ENCODE results near the gene CT47C1.

The CT47C1 gene

DNA sequence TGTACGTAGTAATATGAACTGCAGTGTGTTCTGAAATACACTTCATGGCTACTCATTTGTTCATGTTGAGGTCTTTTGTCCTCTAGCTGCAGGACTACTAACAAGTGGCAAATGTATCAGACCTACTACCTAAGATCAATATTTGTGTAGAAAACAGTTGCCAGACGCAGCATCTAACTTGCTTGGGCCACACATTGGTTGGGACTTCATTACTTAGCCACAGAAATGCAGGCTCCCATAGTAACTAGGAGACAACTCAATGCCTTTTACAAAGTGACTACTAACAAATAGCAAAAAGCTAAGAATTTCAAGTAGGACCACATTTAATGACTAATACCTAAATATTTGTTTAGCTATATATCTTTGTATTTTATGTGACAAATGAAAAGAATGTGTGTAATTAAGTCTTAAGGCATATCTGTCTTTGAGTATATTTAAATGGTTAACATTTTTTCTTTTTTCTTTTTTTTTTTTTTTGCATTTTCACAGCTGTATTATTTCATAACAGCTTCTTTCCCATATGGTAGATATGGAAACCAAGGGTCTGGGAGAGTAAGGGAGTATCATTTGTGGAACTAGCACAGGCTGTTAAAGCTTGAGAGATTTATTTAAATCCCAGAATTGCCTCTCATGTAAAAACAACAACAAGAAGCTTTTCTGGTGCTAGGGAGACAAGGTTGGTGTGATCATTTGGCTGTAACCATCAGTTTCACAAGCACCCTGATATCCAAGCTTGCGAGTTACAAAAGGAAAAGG, 2.7 kb downstream of the CT47C1 start:
- no peak for DNase-seq

DNA sequence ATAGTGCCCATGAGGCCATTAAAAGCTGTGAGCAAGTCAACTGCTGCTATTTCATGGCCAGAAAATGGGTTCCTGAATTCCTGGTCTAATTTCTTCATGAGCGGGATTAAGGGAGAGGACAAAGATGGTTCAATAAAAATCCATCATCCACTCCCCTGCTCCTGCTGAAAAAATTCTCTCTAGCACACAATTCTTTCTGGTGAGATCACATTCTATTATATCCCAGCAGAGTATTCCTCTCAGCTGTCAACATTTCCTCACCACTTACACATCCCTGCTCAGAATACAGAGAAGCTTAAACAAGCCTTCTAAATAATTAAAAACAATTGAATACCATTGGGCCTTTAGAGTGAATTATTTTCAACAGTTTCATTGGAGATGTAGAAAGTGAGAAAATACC, 9.5 kb downstream of the CT47C1 start:
- DNase-seq, result no peak

DNA sequence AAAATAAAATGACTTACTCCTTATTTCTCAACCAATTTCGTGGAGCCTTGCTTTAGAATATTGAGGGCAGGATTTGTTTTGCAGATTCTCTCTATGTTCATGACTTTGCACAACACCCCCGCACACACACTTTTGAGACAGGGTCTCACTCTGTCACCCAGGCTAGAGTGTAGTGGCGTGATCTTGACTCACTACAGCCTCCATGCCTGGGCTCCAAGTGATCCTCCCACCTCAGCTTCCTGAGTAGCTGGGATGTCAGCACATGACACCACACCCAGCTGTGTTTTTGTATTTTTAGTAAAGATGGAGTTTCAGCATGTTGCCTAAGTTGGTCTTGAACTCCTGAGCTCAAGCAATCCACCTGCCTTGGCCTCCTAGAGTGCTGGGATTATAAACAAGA, 12.0 kb downstream of the CT47C1 start:
- peak in 1 of 2 experiments; percentile 48 for DNase-seq

DNA sequence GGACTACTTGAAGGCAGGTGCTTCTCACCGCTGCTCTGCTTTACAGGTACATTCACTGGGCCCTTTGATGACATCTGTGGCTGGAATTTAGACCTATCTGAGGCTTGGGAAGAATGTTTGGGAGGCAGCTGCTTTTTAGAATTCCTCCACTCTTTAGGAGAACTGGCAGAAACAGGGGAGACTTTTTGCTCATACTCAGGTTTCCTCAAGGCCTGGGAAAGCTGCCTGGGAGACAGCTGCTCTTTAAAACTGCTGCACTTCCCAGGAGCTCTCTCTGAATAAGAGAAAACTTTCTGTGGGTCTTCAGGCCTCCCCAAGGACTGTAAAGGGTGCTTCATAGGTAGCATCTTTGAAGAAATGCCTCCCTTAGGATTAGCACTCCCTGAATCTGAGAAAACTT, 14.3 kb downstream of the CT47C1 start:
- no peak for DNase-seq

DNA sequence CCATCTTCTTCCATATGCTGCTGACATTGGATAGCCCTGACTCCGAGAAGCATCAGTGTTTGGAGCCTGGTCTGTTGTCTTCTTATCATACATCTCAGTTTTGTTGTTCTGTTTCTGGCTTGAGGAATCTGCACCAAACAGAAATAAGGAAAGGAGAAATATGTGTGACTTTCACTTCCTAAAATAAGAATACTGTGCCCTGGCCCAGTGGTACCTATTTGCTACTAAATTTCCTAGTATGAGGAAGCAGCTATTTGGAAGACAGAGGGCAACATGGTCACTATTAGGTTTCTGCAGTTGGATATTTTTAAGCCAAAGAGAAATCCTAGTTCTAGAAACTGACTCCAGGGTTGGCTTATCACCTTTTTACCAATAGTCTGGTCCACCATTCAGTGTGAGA, 16.8 kb downstream of the CT47C1 start:
- no peak for DNase-seq

DNA sequence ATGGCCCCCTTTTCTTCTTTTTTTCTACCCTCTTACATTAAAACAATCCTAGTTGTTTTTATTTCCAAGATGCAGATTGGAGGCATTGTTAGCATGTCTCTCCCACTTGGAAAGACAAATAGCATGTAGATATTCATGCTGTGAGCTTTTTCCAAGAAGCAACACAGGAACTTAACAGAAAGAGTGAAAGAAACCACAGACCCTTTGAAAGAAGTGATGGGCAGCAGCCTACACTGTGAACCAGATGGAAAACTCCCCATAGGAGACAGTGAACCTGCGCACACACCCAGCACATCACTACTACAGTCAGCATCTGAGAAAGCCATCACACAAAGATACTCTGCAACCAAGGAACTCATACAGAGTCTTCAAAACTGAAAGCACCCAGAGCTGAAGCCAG, 17.8 kb downstream of the CT47C1 start:
- DNase-seq, result no peak

DNA sequence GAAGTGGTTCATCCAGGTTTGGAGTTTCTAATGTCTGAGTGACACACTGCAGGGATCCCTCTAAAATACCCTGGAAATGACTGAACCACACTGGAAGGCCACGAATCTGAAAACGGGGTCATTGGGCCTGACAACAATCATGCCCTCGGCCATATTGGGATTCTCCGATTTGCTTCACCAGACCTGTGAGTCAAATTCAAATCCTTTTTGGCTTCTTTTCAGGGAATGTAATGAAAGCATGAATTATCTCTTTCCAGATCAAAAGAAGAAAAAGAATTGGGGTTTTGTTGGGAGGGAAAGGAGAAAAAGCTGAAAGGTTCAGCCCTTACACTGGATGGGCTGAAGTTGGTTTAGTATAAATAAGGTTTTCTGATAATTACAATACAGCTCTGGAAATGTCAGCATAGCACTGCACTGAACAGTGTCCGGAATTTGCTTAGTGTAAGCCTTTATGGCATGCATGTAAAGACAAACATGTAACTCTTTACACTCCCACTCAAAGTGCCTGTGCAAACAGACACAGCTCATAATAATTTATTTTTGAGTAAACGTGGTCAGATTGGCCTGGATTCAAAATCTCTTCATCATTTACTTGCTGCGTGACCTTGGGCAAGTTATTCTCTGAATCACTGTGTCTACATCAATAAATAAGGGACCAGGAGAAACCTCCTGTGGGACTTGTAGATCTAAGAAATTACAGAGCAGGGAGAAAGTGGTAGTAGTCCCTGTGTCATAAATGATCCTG, 21.4 kb downstream of the CT47C1 start:
- DNase-seq, result no peak

DNA sequence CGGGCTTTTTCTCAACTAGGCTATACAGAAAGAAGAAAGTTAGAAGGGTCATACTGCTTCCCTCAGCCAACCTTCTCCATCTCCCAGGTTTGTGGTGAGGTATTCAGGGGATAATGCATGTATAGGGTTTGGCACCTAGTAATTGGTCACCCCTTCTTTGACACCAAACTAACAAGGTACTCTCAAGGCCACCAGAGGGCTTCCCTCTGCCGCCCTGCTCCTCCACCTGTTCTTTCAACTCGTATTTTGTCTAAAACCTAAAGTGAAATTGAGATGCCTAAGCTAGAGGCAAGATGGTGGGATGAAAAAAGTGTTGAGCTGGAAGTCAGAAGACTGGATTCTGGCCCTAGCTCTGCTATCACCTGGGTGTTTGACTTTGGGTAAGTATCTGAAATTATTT, 22.0 kb downstream of the CT47C1 start:
- DNase-seq, result no peak

DNA sequence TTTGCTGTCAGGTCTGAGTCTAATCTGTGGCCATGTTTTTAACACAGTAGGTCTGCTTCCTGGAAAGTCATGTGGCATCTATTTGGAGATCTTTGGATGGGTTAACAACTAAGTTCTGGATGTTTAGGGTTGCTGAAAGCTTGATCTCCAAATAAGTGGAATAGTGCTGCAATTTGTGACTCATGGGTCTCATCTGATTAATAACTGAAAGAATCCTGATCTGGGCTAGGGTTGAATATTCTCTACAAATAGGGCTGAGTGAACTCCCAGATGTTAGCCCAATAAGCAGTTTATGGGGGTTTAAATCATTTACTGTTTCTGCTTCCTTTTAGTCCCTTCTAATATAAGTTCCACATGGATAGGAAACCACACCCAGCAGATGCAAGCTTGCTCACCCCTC, 23.1 kb downstream of the CT47C1 start:
- no peak for DNase-seq

DNA sequence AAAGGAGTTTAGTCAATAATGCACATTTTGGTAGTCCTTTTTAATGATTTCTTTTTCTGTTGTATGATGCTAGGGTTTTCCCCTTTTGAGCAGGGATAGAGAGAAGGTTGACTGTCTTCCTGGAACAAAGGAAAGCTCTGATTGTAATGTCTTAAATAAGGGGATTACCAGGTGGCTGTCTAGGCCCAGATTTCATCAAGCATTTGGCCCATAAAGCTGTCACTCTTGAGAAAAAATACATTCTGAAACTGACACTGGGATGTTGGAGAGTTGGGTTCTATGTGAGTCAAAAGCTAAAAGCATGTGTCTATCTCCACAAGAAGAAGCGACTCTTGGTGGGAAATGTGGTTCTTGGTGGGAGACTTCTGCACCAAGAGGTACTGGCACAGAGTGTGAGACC, 28.4 kb downstream of the CT47C1 start:
- DNase-seq, result no peak

DNA sequence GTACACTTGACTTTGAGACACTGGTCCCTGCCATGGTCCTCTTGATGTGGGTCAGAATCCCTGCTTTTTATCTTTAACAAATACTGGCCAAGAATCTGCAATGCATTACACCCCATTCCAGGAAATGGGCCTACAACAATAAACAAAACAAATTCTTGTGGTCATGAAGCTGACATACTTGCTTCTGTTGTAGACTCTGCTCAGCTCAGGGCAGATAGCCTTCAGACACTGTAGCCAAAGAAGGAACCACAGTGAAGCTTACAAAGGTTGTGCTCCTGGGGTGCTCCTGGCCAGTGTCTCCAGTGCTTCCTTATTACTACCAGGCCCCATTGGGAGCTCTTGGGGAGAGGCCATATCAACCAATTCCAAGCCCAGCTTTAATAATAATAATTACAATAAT, 33.0 kb downstream of the CT47C1 start:
- DNase-seq, result no peak

DNA sequence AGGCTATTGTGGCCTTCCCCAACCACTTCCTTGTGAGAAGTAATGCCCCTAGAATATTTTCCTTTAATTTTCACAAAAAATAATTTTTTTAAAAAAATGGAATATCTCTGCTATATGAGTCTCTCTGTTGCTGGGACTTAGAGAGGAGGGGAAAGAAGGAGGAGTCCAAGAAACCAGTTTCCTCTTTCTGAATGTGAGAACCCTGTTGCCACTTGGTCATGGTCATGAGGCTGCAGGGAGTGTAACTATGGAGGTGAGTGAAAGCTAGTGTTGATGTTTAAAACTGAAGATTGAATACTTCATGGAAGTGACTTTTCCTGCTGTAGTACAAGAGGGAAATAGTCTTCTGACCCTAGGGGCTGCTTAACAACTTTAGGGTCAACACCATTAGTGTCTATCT, 34.4 kb downstream of the CT47C1 start:
- DNase-seq, result no peak

DNA sequence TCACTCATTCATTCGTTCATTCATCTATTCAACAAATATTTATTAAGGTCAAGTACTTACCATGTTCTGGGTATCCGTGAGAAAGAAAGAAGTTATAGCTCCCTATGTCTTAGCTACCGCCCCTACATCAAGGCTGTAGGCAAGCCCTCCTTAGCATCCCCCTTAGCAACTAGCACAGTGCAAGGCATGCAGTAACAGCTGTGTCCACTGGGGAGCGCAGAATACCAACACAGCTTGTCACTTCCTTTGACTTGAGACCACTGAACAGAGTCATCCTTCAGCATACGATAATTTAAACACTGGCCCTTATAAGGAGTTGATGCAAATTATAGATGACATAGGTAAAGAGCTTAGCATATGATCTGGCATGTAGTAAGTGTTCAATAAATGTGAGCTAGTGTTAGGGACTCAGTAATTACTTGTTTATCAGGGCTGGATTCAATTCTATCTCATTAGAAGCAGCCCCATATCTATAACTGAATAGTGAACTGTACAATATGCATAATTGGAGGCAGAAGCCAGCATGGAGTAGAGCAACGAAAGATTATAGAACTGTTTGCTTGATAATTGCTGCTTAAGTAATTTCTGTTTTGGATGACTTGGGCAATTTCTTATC, 46.1 kb downstream of the CT47C1 start:
- DNase-seq, result no peak

DNA sequence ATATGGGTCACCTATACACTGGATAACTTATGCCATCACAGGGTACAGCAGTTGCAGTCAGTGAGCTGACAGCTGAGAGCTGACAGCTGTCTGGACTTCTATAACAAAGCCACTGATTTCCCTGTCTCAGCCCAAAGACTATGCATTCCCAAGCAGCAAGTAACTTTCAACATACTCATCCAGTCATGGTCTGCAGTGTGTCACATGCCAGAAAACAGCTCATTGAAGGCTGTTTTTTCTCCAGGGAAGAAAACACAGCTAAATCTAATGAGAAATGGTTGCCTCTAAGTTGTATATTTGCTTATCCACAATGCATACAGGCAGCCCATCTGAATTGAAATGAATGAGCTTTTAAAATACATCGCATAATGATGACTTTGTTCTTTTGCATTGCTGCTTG, 48.5 kb downstream of the CT47C1 start:
- DNase-seq, result no peak
